Measurements from ENCODE around the gene MRPS16.

GRCh38 chr10:73211106-73211811 is 41.2 kb downstream of the MRPS16 start:
- TF ChIP-seq L3MBTL2 (conservative IDR thresholded peaks at IDR 0.05): no peak
- TF ChIP-seq SUZ12 (IDR thresholded peaks at IDR 0.05): no peak
- no peak for TF ChIP-seq FOXM1 (IDR thresholded peaks at IDR 0.05; ENCODE audit: borderline replicate concordance)
- TF ChIP-seq ELF4 (IDR thresholded peaks at IDR 0.05): no peak
- no peak for TF ChIP-seq ARNT (IDR thresholded peaks at IDR 0.05)
- TF ChIP-seq BHLHE40 (IDR thresholded peaks at IDR 0.05; ENCODE audit: borderline replicate concordance): no peak
- TF ChIP-seq NFRKB (IDR thresholded peaks at IDR 0.05): no peak
- no peak for TF ChIP-seq CTBP1 (IDR thresholded peaks at IDR 0.05; ENCODE audit: borderline replicate concordance)
- TF ChIP-seq, protein P1, sequence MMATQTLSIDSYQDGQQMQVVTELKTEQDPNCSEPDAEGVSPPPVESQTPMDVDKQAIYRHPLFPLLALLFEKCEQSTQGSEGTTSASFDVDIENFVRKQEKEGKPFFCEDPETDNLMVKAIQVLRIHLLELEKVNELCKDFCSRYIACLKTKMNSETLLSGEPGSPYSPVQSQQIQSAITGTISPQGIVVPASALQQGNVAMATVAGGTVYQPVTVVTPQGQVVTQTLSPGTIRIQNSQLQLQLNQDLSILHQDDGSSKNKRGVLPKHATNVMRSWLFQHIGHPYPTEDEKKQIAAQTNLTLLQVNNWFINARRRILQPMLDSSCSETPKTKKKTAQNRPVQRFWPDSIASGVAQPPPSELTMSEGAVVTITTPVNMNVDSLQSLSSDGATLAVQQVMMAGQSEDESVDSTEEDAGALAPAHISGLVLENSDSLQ (IDR thresholded peaks at IDR 0.05): no peak
- TF ChIP-seq LEF1 (IDR thresholded peaks at IDR 0.05; ENCODE audit: borderline replicate concordance): no peak
- TF ChIP-seq ZNF384 (IDR thresholded peaks at IDR 0.05): no peak
- TF ChIP-seq SP1 (IDR thresholded peaks at IDR 0.05): no peak
- TF ChIP-seq FOXA1 (IDR thresholded peaks at IDR 0.05): no peak
- TF ChIP-seq TARDBP (IDR thresholded peaks at IDR 0.05): no peak
